Liver (tissue), 9 donors: Measurements from ENCODE around the gene CMTM8. TPM values are rescaled to one million over a fixed set of nuclear protein-coding genes. Genes with fewer than 3 reads are reported as not detected.

Source experiments
- DNase-seq: peaks from one replicate; pipeline ENCODE4 v3.0.0-alpha.2; 2017; ENCODE audit warnings: low spot score
- H3K27ac ChIP-seq, 2 donors: one replicate each; pipeline ENCODE4 v1.7.0; 2013; ENCODE audit warnings: inconsistent platforms in 2 of 2, low read length in 2 of 2, control low read depth in 1 of 2, low read depth in 1 of 2, mild to moderate bottlenecking in 1 of 2
- H3K27me3 ChIP-seq, 4 donors: one replicate each; pipeline versions ENCODE4 v1.6.1 to v1.7.0; 2013; ENCODE audit warnings: low read length in 3 of 4, inconsistent platforms in 1 of 4, mild to moderate bottlenecking in 1 of 4, moderate library complexity in 1 of 4; ENCODE audit not compliant: control insufficient read depth in 4 of 4, insufficient read depth in 4 of 4
- H3K36me3 ChIP-seq, 4 donors: one replicate each; pipeline versions ENCODE4 v1.6.1 to v1.7.0; 2013; ENCODE audit warnings: low read length in 3 of 4, mild to moderate bottlenecking in 3 of 4, low read depth in 1 of 4, moderate library complexity in 1 of 4; ENCODE audit not compliant: control insufficient read depth in 4 of 4, insufficient read depth in 3 of 4
- H3K4me1 ChIP-seq, 4 donors: one replicate each; pipeline versions ENCODE4 v1.6.1 to v1.7.0; 2013; ENCODE audit warnings: low read length in 3 of 4, mild to moderate bottlenecking in 3 of 4, moderate library complexity in 1 of 4; ENCODE audit not compliant: control insufficient read depth in 4 of 4, insufficient read depth in 4 of 4
- H3K4me3 ChIP-seq, 3 donors: one replicate each; pipeline versions ENCODE4 v1.6.1 to v1.7.0; 2013; ENCODE audit warnings: low read length in 3 of 3, control low read depth in 1 of 3, low read depth in 1 of 3, mild to moderate bottlenecking in 1 of 3
- H3K9ac ChIP-seq, 2 donors: one replicate each; pipeline ENCODE4 v1.7.0; 2013; ENCODE audit warnings: low read length in 2 of 2, mild to moderate bottlenecking in 2 of 2, moderate library complexity in 2 of 2, control low read depth in 1 of 2, low read depth in 1 of 2
- H3K9me3 ChIP-seq, 4 donors: one replicate each; pipeline versions ENCODE4 v1.6.1 to v1.7.0; 2013; ENCODE audit warnings: low read length in 3 of 4; ENCODE audit not compliant: control insufficient read depth in 4 of 4
- EGR1 ChIP-seq, 2 donors: IDR thresholded peaks; 2 replicates each; pipeline ENCODE4 v1.6.1; 2016 to 2018; ENCODE audit warnings: antibody characterized with exemption in 2 of 2, low read depth in 2 of 2
- FOXA1 ChIP-seq: IDR thresholded peaks from 2 replicates; pipeline ENCODE4 v1.6.1; 2016; ENCODE audit warnings: antibody characterized with exemption
- FOXA2 ChIP-seq: IDR thresholded peaks from 2 replicates; pipeline ENCODE4 v1.6.1; 2016; ENCODE audit warnings: antibody characterized with exemption
- GABPA ChIP-seq, 2 donors: IDR thresholded peaks in 1 of 2; conservative IDR thresholded peaks in 1 of 2; 2 replicates each; pipeline ENCODE4 v1.6.1; 2016; ENCODE audit warnings: antibody characterized with exemption in 2 of 2, mild to moderate bottlenecking in 1 of 2, moderate library complexity in 1 of 2
- HNF4G ChIP-seq: IDR thresholded peaks from 2 replicates; pipeline ENCODE4 v1.6.1; 2016; ENCODE audit warnings: antibody characterized with exemption
- JUND ChIP-seq, 2 donors: IDR thresholded peaks; 2 replicates each; pipeline ENCODE4 v1.6.1; 2016; ENCODE audit warnings: antibody characterized with exemption in 2 of 2
- RAD21 ChIP-seq, 2 donors: IDR thresholded peaks; 2 replicates each; pipeline ENCODE4 v1.6.1; 2016; ENCODE audit warnings: antibody characterized with exemption in 2 of 2, mild to moderate bottlenecking in 2 of 2
- RXRA ChIP-seq, 2 donors: IDR thresholded peaks; 2 replicates each; pipeline ENCODE4 v1.6.1; 2017 to 2018; ENCODE audit warnings: antibody characterized with exemption in 2 of 2, mild to moderate bottlenecking in 1 of 2
- SP1 ChIP-seq: IDR thresholded peaks from 2 replicates; pipeline ENCODE4 v1.6.1; 2018; ENCODE audit warnings: antibody characterized with exemption, mild to moderate bottlenecking
- TAF1 ChIP-seq: conservative IDR thresholded peaks from 2 replicates; pipeline ENCODE4 v1.6.1; 2016; ENCODE audit warnings: antibody characterized with exemption, mild to moderate bottlenecking
- WGBS: extraction: QIAGEN DNeasy Blood & Tissue Kit; methylation state at CpG from one replicate; pipeline ENCODE4 v1.1.7; 2013; 5-methylcytosine and 5-hydroxymethylcytosine counted together
- polyA plus RNA-seq, 2 donors: library from polyadenylated mRNA; stranded (reverse) in 1 of 2; unstranded in 1 of 2; fragments of 200-250 nt in 1 of 2; fragments of >200 nt in 1 of 2; fragmentation: Nextera tagmentation in 1 of 2; extraction: Ambion mirVana in 1 of 2; gene quantifications; one replicate each; pipeline versions ENCODE4 v1.2.1 to v1.2.3, GENCODE V29; 2013 to 2015
- total RNA-seq, 2 donors: library from RNA; depleted of rRNA; stranded (reverse); fragments of >200 nt; gene quantifications; one replicate each; pipeline ENCODE4 v1.2.3, GENCODE V29; 2014
- TF ChIP-seq, protein P1 (sequence below): IDR thresholded peaks from 2 replicates; pipeline ENCODE4 v1.6.1; 2016; ENCODE audit warnings: antibody characterized with exemption, mild to moderate bottlenecking
- TF ChIP-seq, protein P2 (sequence below): IDR thresholded peaks from 2 replicates; pipeline ENCODE4 v1.6.1; 2016; ENCODE audit warnings: antibody characterized with exemption
- donor health status: healthy.
- donor health status: healthy.
- donor health status: healthy.
- donor health status: healthy.
- donor health status: healthy.

Gene CMTM8
- total and polyA plus RNA-seq, 4 donors: 4.3 to 44.6 (median 12.5) TPM

DNA sequence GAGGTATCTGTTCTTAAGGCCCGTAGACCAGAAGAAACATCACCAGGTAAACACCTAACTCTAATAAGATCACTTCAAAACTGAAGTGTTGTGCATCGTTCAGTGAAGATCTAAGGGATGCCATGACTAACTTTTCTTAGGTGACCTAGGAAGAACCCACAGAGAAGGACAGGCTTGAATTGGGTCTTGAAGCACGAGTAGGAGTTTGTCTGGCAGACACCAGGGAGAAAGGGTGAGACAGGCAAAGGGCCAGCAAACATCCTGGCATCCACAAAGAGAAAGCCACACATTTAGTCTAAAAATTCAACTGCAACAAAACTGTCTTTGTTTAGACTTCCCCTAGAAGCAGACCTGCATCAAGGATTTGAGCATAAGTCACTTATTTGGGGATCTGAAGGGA is 15.5 kb upstream of the CMTM8 start:
- TF ChIP-seq TAF1 (no peak), RAD21 (IDR thresholded peaks at IDR 0.05) (no peak), HNF4G (no peak), SP1 (no peak), RXRA (IDR thresholded peaks at IDR 0.05) (no peak), EGR1 (IDR thresholded peaks at IDR 0.05; ENCODE audit: low read depth in 2 of 2) (no peak), GABPA (IDR thresholded peaks at IDR 0.05 in 1 of 2, conservative IDR thresholded peaks at IDR 0.05 in 1 of 2) (no peak)
- TF ChIP-seq, protein P1, sequence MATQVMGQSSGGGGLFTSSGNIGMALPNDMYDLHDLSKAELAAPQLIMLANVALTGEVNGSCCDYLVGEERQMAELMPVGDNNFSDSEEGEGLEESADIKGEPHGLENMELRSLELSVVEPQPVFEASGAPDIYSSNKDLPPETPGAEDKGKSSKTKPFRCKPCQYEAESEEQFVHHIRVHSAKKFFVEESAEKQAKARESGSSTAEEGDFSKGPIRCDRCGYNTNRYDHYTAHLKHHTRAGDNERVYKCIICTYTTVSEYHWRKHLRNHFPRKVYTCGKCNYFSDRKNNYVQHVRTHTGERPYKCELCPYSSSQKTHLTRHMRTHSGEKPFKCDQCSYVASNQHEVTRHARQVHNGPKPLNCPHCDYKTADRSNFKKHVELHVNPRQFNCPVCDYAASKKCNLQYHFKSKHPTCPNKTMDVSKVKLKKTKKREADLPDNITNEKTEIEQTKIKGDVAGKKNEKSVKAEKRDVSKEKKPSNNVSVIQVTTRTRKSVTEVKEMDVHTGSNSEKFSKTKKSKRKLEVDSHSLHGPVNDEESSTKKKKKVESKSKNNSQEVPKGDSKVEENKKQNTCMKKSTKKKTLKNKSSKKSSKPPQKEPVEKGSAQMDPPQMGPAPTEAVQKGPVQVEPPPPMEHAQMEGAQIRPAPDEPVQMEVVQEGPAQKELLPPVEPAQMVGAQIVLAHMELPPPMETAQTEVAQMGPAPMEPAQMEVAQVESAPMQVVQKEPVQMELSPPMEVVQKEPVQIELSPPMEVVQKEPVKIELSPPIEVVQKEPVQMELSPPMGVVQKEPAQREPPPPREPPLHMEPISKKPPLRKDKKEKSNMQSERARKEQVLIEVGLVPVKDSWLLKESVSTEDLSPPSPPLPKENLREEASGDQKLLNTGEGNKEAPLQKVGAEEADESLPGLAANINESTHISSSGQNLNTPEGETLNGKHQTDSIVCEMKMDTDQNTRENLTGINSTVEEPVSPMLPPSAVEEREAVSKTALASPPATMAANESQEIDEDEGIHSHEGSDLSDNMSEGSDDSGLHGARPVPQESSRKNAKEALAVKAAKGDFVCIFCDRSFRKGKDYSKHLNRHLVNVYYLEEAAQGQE: no peak
- Histone ChIP-seq H3K27ac (no peak overlapping the region), H3K36me3 (no peaks in the 10 kb centered on the region), H3K9ac (no peak overlapping the region), H3K4me1 (no peaks in the 10 kb centered on the region), H3K27me3 (no peaks in the 10 kb centered on the region), H3K9me3 (peaks cover 0 to 4% (median 1%) of the 10 kb centered on the region in 4 donors), H3K4me3 (no peak overlapping the region)
- DNase-seq: no peak
- WGBS: 92% methylated on average over 3 of the region's 3 CpGs

DNA sequence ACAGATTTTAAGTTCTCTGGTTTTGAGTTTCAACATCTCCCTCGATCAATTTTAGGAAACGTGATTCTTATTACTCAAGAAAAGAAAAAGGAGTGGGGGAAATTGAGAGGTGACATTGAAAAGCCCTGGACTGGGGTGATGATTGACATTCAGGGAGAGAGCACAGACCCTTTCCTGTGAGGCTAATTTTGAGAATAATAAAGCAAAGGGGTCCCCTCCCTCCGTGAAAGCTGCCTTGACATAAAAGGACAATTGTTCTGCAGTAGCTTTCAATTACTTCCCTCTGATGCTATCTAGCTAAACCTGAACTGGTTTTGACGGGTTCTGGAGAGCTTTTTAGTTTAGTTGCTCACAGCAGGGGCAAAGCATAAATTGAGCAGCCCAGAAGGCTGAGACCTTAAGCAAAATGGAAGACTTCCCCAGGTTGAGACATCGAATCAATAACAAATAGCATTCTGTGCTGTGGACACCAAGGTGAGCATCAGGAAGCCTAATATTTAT is 14.4 kb upstream of the CMTM8 start:
- Histone ChIP-seq H3K36me3 (no peaks in the 10 kb centered on the region), H3K9me3 (peaks cover 0 to 4% (median 1%) of the 10 kb centered on the region in 4 donors)

DNA sequence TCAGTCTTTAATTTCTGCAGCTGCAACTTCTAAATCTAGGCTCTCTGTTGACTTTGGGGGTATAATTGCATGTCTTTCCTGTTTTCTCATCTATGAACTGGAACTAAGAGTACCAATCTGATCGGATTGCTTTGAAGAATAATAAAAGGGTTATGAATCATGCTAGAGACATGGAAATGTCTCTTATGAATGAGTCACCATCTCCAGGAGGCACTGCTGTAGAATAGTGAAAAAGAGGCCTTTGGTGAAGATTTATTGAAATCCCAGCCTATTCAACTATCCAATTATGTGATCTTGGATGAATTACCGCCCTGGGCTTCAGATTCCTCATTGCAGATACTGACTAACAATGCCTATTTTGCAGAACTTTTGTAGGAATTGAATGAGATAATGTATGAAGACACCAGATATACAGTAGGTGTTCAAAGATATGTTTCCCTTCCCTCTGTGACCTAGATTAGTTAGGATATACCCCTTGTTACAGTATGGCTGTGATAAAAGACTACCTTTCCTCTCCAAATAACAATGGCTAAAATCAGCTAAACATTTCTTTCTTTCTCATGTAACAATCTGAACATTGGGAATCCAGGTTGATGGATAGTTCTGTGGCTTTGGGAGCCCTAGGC is 11.5 kb upstream of the CMTM8 start:
- H3K4me1 ChIP-seq: no peaks in the 10 kb centered on the region
- H3K4me3 ChIP-seq: no peak overlapping the region
- whole genome bisulfite sequencing: 94% methylated on average over 2 of the region's 2 CpGs
- no peak overlapping the region for H3K27ac ChIP-seq
- no peaks in the 10 kb centered on the region for H3K9me3 ChIP-seq
- H3K27me3 ChIP-seq: no peaks in the 10 kb centered on the region
- no peak overlapping the region for H3K9ac ChIP-seq
- no peaks in the 10 kb centered on the region for H3K36me3 ChIP-seq
- no peak for DNase-seq
- TF ChIP-seq EGR1 (IDR thresholded peaks at IDR 0.05; ENCODE audit: low read depth in 2 of 2) (no peak), GABPA (IDR thresholded peaks at IDR 0.05 in 1 of 2, conservative IDR thresholded peaks at IDR 0.05 in 1 of 2) (no peak), FOXA2 (no peak), FOXA1 (no peak), JUND (IDR thresholded peaks at IDR 0.05) (no peak)
- TF ChIP-seq, protein P1: no peak
- TF ChIP-seq, protein P2, sequence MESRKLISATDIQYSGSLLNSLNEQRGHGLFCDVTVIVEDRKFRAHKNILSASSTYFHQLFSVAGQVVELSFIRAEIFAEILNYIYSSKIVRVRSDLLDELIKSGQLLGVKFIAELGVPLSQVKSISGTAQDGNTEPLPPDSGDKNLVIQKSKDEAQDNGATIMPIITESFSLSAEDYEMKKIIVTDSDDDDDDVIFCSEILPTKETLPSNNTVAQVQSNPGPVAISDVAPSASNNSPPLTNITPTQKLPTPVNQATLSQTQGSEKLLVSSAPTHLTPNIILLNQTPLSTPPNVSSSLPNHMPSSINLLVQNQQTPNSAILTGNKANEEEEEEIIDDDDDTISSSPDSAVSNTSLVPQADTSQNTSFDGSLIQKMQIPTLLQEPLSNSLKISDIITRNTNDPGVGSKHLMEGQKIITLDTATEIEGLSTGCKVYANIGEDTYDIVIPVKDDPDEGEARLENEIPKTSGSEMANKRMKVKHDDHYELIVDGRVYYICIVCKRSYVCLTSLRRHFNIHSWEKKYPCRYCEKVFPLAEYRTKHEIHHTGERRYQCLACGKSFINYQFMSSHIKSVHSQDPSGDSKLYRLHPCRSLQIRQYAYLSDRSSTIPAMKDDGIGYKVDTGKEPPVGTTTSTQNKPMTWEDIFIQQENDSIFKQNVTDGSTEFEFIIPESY: no peak

More for the DNA sequence above, 14.4 kb upstream of the CMTM8 start:
- H3K27ac ChIP-seq: no peak overlapping the region
- H3K27me3 ChIP-seq: no peaks in the 10 kb centered on the region
- WGBS: 72% methylated on average over 5 of the region's 5 CpGs
- no peak for TF ChIP-seq FOXA1
- TF ChIP-seq, protein P2: no peak
- no peak for TF ChIP-seq TAF1
- no peak for TF ChIP-seq HNF4G
- no peak for TF ChIP-seq SP1
- TF ChIP-seq GABPA (IDR thresholded peaks at IDR 0.05 in 1 of 2, conservative IDR thresholded peaks at IDR 0.05 in 1 of 2): no peak
- H3K4me1 ChIP-seq: no peaks in the 10 kb centered on the region
- no peak overlapping the region for H3K9ac ChIP-seq
- no peak for DNase-seq
- no peak overlapping the region for H3K4me3 ChIP-seq
